ENCODE results near the gene CREBL2.

The CREBL2 gene

GRCh38 chr12:12604740-12605139 is 6.9 kb upstream of the CREBL2 start:
- H3K4me3 ChIP-seq (ENCODE audit: low read length): no peak overlapping the region
- DNase-seq (ENCODE audit: low read depth): no peak
- no peak for TF ChIP-seq CTCF (conservative IDR thresholded peaks at IDR 0.05; ENCODE audit: low read length)

GRCh38 chr12:12606781-12607589 is 4.7 kb upstream of the CREBL2 start:
- no peak overlapping the region for H3K4me3 ChIP-seq (ENCODE audit: low read length)
- DNase-seq (ENCODE audit: low read depth): peak; percentile 40
- no peak for TF ChIP-seq CTCF (conservative IDR thresholded peaks at IDR 0.05; ENCODE audit: low read length)

- TF ChIP-seq CTCF (conservative IDR thresholded peaks at IDR 0.05; ENCODE audit: low read length): no peak
These were observed 3.1 kb upstream of the CREBL2 start for GRCh38 chr12:12608557-12608957.

GRCh38 chr12:12609692-12610091 is 2.0 kb upstream of the CREBL2 start:
- no peak for TF ChIP-seq CTCF (conservative IDR thresholded peaks at IDR 0.05; ENCODE audit: low read length)
- DNase-seq (ENCODE audit: low read depth): no peak
- no peak overlapping the region for H3K4me3 ChIP-seq (ENCODE audit: low read length)

More at GRCh38 chr12:12608557-12608957, 3.1 kb upstream of the CREBL2 start:
- H3K4me3 ChIP-seq (ENCODE audit: low read length): no peak overlapping the region
- DNase-seq (ENCODE audit: low read depth): no peak

GRCh38 chr12:12610711-12611110 is 965 bp upstream of the CREBL2 start:
- DNase-seq (ENCODE audit: low read depth): no peak
- no peak overlapping the region for H3K4me3 ChIP-seq (ENCODE audit: low read length)
- no peak for TF ChIP-seq CTCF (conservative IDR thresholded peaks at IDR 0.05; ENCODE audit: low read length)

- peak; percentile 59 for DNase-seq (ENCODE audit: low read depth)
- peak overlapping the region; percentile 87 for H3K4me3 ChIP-seq (ENCODE audit: low read length)
- no peak for TF ChIP-seq CTCF (conservative IDR thresholded peaks at IDR 0.05; ENCODE audit: low read length)
These were observed 682 bp downstream of the CREBL2 start for GRCh38 chr12:12612358-12612757.

- no peak for DNase-seq (ENCODE audit: low read depth)
- TF ChIP-seq CTCF (conservative IDR thresholded peaks at IDR 0.05; ENCODE audit: low read length): no peak
- H3K4me3 ChIP-seq (ENCODE audit: low read length): peak overlapping the region; percentile 16
These were observed 1.7 kb downstream of the CREBL2 start for GRCh38 chr12:12613344-12613743.

Data from AG10803 (cell line).